CD14-positive monocyte (primary cell): ENCODE measurements around the gene FAM193A. TPM values are rescaled to one million over a fixed set of nuclear protein-coding genes. Genes with fewer than 3 reads are reported as not detected.

Source experiments
- DNase-seq, 3 donors: peaks; one replicate each; pipeline ENCODE4 v3.0.0-alpha.2; 2011 to 2022
- H2AFZ ChIP-seq: 2 replicates; pipeline ENCODE4 v1.6.0; 2012; ENCODE audit warnings: mild to moderate bottlenecking, low read depth, low read length, inconsistent platforms; ENCODE audit not compliant: insufficient read depth, poor library complexity, severe bottlenecking
- H3K27ac ChIP-seq, 2 donors: 1 replicate in 1 of 2; 2 replicates in 1 of 2; pipeline ENCODE4 v1.5.1; 2012 to 2013; ENCODE audit warnings: low read length in 2 of 2, control low read depth in 1 of 2, inconsistent platforms in 1 of 2, low read depth in 1 of 2, mild to moderate bottlenecking in 1 of 2
- H3K27me3 ChIP-seq, 2 donors: one replicate each; pipeline versions ENCODE4 v1.6.0 to v1.6.1; 2011 to 2013; ENCODE audit warnings: low read length in 2 of 2; ENCODE audit not compliant: control insufficient read depth in 2 of 2, insufficient read depth in 2 of 2
- H3K36me3 ChIP-seq, 2 donors: replicated peaks in 1 of 2; 1 replicate in 1 of 2; 2 replicates in 1 of 2; pipeline versions ENCODE4 v1.5.1 to v1.6.1; 2012 to 2013; ENCODE audit warnings: low read length in 2 of 2, control low read depth in 1 of 2, inconsistent platforms in 1 of 2, mild to moderate bottlenecking in 1 of 2; ENCODE audit not compliant: insufficient read depth in 2 of 2, control insufficient read depth in 1 of 2
- H3K4me1 ChIP-seq, 2 donors: 1 replicate in 1 of 2; 2 replicates in 1 of 2; pipeline versions ENCODE4 v1.5.1 to v1.6.1; 2012 to 2013; ENCODE audit warnings: low read length in 2 of 2, control low read depth in 1 of 2, inconsistent platforms in 1 of 2, mild to moderate bottlenecking in 1 of 2, moderate library complexity in 1 of 2; ENCODE audit not compliant: insufficient read depth in 2 of 2, control insufficient read depth in 1 of 2
- H3K4me2 ChIP-seq: replicated peaks from 2 replicates; pipeline ENCODE3; 2012; ENCODE audit warnings: low read length, moderate library complexity, mild to moderate bottlenecking; ENCODE audit not compliant: poor library complexity, severe bottlenecking; ENCODE audit errors: extremely low read depth
- H3K4me3 ChIP-seq, 3 experiments: fragments of 200-600 bp in 1 of 3; sonication (generic) in 1 of 3; replicated peaks in 1 of 3; 1 replicate in 2 of 3; 2 replicates in 1 of 3; pipeline ENCODE4 v1.5.1; 2011 to 2013; ENCODE audit warnings: low read length in 3 of 3, mild to moderate bottlenecking in 3 of 3, control low read depth in 2 of 3, low read depth in 2 of 3, inconsistent platforms in 1 of 3, moderate library complexity in 1 of 3
- H3K79me2 ChIP-seq: 2 replicates; pipeline ENCODE4 v1.6.0; 2012; ENCODE audit warnings: mild to moderate bottlenecking, control low read depth, inconsistent platforms, low read length, moderate library complexity; ENCODE audit not compliant: insufficient read depth
- H3K9ac ChIP-seq: 2 replicates; pipeline ENCODE4 v1.6.0; 2017; ENCODE audit warnings: low read length, mild to moderate bottlenecking; ENCODE audit not compliant: insufficient read depth, poor library complexity, severe bottlenecking
- H3K9me3 ChIP-seq, 2 donors: replicated peaks in 1 of 2; 1 replicate in 1 of 2; 2 replicates in 1 of 2; pipeline versions ENCODE4 v1.5.1 to v1.6.1; 2012 to 2013; ENCODE audit warnings: low read length in 2 of 2, control low read depth in 1 of 2; ENCODE audit not compliant: control insufficient read depth in 1 of 2, insufficient read depth in 1 of 2
- H4K20me1 ChIP-seq: 2 replicates; pipeline ENCODE4 v1.6.0; 2012; ENCODE audit warnings: mild to moderate bottlenecking, low read length, control low read depth, moderate library complexity; ENCODE audit not compliant: insufficient read depth
- H3K27ac Mint-ChIP-seq, 7 donors: one replicate each; pipeline ENCODE4 v1.8.0; 2020; ENCODE audit warnings: mild to moderate bottlenecking in 7 of 7, mixed read lengths in 7 of 7, moderate library complexity in 6 of 7, inconsistent platforms in 2 of 7
- H3K27me3 Mint-ChIP-seq, 3 donors: one replicate each; pipeline ENCODE4 v1.8.0; 2021 to 2022; ENCODE audit warnings: low read depth in 3 of 3, mild to moderate bottlenecking in 3 of 3, mixed read lengths in 3 of 3, moderate library complexity in 3 of 3, inconsistent platforms in 1 of 3
- H3K36me3 Mint-ChIP-seq, 2 donors: one replicate each; pipeline ENCODE4 v1.8.0; 2020; ENCODE audit warnings: mixed read lengths in 2 of 2, inconsistent platforms in 1 of 2, mild to moderate bottlenecking in 1 of 2
- H3K4me1 Mint-ChIP-seq: one replicate; pipeline ENCODE4 v1.8.0; 2020; ENCODE audit warnings: mild to moderate bottlenecking, mixed read lengths
- H3K4me3 Mint-ChIP-seq, 2 donors: one replicate each; pipeline ENCODE4 v1.8.0; 2020; ENCODE audit warnings: mild to moderate bottlenecking in 2 of 2, mixed read lengths in 2 of 2, moderate library complexity in 1 of 2
- H3K9me3 Mint-ChIP-seq, 7 donors: one replicate each; pipeline ENCODE4 v1.8.0; 2020 to 2022; ENCODE audit warnings: mixed read lengths in 7 of 7, mild to moderate bottlenecking in 6 of 7, moderate library complexity in 6 of 7, inconsistent platforms in 2 of 7
- WGBS: methylation state at CpG from one replicate; pipeline ENCODE4 v1.1.5; 2013; ENCODE audit warnings: missing lambda C conversion rate; ENCODE audit not compliant: insufficient coverage; 5-methylcytosine and 5-hydroxymethylcytosine counted together
- intact Hi-C, 2 donors: fragments of 100-400 bp; cut with micrococcal nuclease; formaldehyde crosslinking; loops; one replicate each; pipeline versions ENCODE4 v1.15.0 to v1.15.1; 2023
- polyA plus RNA-seq, 3 donors: library from polyadenylated mRNA; depleted of rRNA in 1 of 3; unstranded in 2 of 3; stranded (reverse) in 1 of 3; fragments of 300-500 nt in 2 of 3; fragments of >200 nt in 1 of 3; fragmentation: Illumina TruSeq in 2 of 3; gene quantifications; 1 replicate in 2 of 3; 2 replicates in 1 of 3; pipeline ENCODE4 v1.2.3, GENCODE V29; 2012 to 2021
- TF ChIP-seq, protein P1 (sequence below): fragments of 200-600 bp; IDR thresholded peaks from one replicate; pipeline ENCODE4 v1.8.0; 2022; ENCODE audit warnings: antibody characterized with exemption, mild to moderate bottlenecking

Gene FAM193A
- polyA plus RNA-seq, 3 donors = 0.66 to 11.8 (median 0.82) TPM

DNA sequence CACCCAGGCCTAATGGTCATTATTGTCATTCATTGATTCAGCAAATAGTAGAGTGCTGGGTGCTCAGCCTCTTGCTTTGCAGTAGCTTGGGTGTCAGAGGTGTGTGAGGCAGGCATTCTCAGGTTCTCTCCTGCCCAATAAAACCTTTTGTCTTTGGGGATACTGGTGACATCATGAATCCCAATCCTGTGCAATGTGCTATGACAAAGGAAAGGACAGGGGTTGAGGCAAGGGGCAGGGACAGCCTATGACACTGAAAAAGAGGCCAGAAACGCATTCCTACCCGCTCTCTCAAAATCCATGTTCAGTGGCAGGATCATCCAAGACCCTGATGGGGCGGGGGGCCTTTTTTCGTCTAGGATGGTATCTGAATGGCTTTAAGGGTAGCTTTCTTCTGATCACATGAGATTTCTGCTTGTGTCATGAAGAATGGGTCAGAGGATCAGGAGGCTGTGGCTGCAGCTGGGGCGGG is 1.5 kb upstream of the FAM193A start:
- H3K4me1 Mint-ChIP-seq = peaks cover 23% of the 10 kb centered on the region
- H3K9me3 ChIP-seq = no peaks in the 10 kb centered on the region
- peaks cover 19 to 23% of the 10 kb centered on the region in 2 donors for H3K4me1 ChIP-seq
- TF ChIP-seq, protein P1, sequence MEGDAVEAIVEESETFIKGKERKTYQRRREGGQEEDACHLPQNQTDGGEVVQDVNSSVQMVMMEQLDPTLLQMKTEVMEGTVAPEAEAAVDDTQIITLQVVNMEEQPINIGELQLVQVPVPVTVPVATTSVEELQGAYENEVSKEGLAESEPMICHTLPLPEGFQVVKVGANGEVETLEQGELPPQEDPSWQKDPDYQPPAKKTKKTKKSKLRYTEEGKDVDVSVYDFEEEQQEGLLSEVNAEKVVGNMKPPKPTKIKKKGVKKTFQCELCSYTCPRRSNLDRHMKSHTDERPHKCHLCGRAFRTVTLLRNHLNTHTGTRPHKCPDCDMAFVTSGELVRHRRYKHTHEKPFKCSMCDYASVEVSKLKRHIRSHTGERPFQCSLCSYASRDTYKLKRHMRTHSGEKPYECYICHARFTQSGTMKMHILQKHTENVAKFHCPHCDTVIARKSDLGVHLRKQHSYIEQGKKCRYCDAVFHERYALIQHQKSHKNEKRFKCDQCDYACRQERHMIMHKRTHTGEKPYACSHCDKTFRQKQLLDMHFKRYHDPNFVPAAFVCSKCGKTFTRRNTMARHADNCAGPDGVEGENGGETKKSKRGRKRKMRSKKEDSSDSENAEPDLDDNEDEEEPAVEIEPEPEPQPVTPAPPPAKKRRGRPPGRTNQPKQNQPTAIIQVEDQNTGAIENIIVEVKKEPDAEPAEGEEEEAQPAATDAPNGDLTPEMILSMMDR = no peak
- peak overlapping the region; percentile 90 to 98 (median 96) for H3K27ac Mint-ChIP-seq
- H3K9ac ChIP-seq = peak overlapping the region; percentile 97
- H3K27me3 ChIP-seq = no peaks in the 10 kb centered on the region
- peak overlapping the region; percentile 90 for H2AFZ ChIP-seq
- intact Hi-C loops = loop anchor here (5.0 kb wide), 4 partner anchors 48 to 427 kb away; partner anchors contain the start of genes HAUS3 (in 2 of the 2), POLN (in 2 of the 2), CFAP99 (in 1 of the 2) and GRK4 (in 1 of the 2)
- H3K4me2 ChIP-seq = peak overlapping the region; percentile 88
- no peaks in the 10 kb centered on the region for H3K36me3 ChIP-seq
- H3K36me3 Mint-ChIP-seq = peaks cover 2 to 4% of the 10 kb centered on the region in 2 donors
- H3K79me2 ChIP-seq = peaks cover 30% of the 10 kb centered on the region
- H3K27me3 Mint-ChIP-seq = peaks cover 1 to 2% (median 1%) of the 10 kb centered on the region in 3 donors
- peaks cover 28% of the 10 kb centered on the region for H4K20me1 ChIP-seq
- H3K9me3 Mint-ChIP-seq = no peaks in the 10 kb centered on the region
- DNase-seq = peak in 1 of 3 donors; percentile 13
- H3K4me3 ChIP-seq = peak overlapping the region in 2 of 3 experiments; percentile 83 to 93
- H3K4me3 Mint-ChIP-seq = peak overlapping the region; percentile 90 to 95
- H3K27ac ChIP-seq = peak overlapping the region; percentile 89 to 98
- WGBS = 41% methylated on average over 5 of the region's 5 CpGs

GRCh38 chr4:2535376-2536192 is 863 bp upstream of the FAM193A start:
- Histone ChIP-seq H3K36me3 (no peaks in the 10 kb centered on the region), H3K27me3 (no peaks in the 10 kb centered on the region), H3K4me3 (peak overlapping the region; percentile 37 to 93 (median 83)), H3K9me3 (no peaks in the 10 kb centered on the region), H3K9ac (peak overlapping the region; percentile 97), H2AFZ (peak overlapping the region; percentile 90), H3K27ac (peak overlapping the region; percentile 89 to 98), H3K4me1 (peaks cover 19 to 23% of the 10 kb centered on the region in 2 donors), H4K20me1 (peaks cover 34% of the 10 kb centered on the region), H3K79me2 (peaks cover 36% of the 10 kb centered on the region), H3K4me2 (peak overlapping the region; percentile 88)
- WGBS = under 1% methylated on average over 77 of the region's 77 CpGs
- TF ChIP-seq, protein P1 = peak; percentile 25
- Mint-ChIP-seq H3K4me3 (peak overlapping the region; percentile 90 to 95), H3K9me3 (no peaks in the 10 kb centered on the region), H3K4me1 (peaks cover 23% of the 10 kb centered on the region), H3K36me3 (peaks cover 2 to 4% of the 10 kb centered on the region in 2 donors), H3K27me3 (peaks cover 1 to 2% (median 1%) of the 10 kb centered on the region in 3 donors), H3K27ac (peak overlapping the region; percentile 90 to 98 (median 96))
- intact Hi-C loops = loop anchor here (2.0 to 5.0 kb wide), 5 partner anchors 48 to 427 kb away; partner anchors contain the start of genes HAUS3 (in 2 of the 2), POLN (in 2 of the 2), RNF4 (in 2 of the 2) and CFAP99 (in 1 of the 2)
- peak; percentile 65 to 71 (median 67) for DNase-seq
